GM18508 (cell line): ENCODE measurements around the gene CAPN12.

Experiments
- ATAC-seq: cut with Tn5 transposase; IDR thresholded peaks from one replicate; pipeline ENCODE4 v1.9.1; 2021; ENCODE audit warnings: moderate number of reproducible peaks; ENCODE audit not compliant: insufficient read depth, unreplicated experiment

CAPN12 gene

GRCh38 chr19:38727868-38728660 is 16.2 kb downstream of the CAPN12 start:
- ATAC-seq: no peak

GRCh38 chr19:38727306-38727867 is 16.9 kb downstream of the CAPN12 start:
- no peak for ATAC-seq

DNA sequence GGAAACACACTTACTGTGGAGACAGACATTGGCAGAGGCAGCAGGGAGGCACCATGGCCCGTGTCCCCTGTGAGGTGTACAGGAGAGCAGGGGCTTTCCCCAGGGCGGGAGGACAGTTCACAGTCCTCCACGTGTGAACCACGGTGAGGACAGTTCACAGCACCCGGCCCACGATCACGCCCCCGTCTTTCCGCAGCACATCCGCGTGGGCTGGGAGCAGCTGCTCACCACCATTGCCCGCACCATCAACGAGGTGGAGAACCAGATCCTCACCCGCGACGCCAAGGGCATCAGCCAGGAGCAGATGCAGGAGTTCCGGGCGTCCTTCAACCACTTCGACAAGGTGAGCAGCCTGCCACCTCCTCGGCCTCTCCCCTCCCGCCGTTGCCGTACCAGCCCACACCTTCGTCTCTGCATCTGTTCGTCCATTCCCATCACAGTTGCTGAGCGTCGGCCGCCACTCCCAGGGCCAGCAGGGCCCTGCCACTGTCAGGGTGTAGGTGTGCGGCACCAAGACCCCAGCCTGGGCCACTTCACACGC is 17.4 kb downstream of the CAPN12 start:
- ATAC-seq: no peak

DNA sequence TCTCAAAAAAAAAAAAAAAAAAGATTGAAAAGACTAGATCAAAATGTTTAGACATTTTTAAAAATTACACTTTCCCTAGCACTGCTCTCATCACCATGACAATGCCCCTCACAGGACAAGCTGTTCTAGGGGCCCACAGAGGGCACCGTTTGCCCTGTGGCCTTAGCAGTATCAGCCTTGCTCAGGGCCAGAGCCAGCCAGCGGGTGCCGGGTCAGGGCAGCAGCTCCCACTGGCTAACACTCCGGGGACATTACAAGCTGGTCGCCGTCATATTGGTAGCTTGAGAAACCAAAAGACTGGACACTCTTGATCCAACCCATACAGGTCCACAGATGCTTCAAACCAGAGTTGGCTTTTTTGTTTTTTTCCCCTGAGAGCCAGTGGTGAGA is 18.0 kb downstream of the CAPN12 start:
- ATAC-seq: no peak

DNA sequence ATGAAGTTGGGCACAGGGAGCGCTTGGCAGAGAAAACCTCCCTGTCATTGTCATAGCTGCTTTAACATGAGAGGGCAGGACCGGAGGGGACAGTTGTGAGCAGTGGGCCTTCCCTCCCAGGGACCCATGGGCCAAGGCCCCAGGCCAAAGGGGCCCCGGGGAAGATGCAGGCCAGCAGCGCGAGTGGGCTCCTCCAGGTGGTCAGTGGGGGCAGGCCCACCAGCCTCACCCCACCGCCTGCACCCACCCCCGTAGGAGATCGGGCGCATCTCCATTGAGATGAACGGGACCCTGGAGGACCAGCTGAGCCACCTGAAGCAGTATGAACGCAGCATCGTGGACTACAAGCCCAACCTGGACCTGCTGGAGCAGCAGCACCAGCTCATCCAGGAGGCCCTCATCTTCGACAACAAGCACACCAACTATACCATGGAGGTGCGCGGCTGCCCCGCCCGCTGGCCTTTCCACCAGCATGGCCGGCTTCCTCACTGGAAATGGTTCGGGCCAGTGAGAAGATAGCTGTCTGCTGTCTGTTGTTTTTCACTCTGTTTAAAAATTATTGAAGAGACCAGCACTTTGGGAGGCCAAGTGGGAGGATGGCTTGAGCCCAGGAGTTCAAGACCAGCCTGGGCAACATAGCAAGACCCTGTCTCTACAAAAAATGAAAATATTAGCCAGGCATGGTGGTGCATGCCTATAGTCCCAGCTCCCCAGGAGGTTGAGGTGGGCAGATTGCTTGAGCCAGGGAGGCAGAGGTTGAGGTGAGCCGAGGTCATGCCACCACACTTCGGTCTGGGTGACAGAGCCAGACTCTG is 18.6 kb downstream of the CAPN12 start:
- ATAC-seq: no peak

DNA sequence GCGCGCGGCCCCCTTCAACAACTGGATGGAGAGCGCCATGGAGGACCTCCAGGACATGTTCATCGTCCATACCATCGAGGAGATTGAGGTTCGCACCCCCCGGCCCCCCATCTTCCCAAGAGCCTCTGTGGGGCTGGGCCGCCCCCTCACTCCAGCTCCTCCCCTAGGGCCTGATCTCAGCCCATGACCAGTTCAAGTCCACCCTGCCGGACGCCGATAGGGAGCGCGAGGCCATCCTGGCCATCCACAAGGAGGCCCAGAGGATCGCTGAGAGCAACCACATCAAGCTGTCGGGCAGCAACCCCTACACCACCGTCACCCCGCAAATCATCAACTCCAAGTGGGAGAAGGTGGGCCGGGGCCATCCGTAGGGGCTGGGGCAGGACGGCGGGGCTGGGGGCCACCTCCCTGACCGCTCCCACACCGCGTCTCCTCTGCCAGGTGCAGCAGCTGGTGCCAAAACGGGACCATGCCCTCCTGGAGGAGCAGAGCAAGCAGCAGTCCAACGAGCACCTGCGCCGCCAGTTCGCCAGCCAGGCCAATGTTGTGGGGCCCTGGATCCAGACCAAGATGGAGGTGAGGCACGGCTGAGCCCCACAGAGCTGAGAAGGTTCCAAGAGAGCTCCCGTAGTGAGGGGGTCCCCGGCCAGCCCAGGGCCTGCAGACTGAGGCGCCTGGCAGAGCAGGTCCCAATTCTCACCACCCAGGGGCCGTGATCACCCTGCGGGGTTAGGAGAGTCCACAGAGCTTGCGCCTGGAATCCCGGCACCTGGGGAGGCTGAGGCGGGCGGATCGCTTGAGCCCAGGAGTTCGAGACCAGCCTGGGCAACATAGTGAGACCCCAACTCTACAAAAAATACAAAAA is 20.1 kb downstream of the CAPN12 start:
- no peak for ATAC-seq

DNA sequence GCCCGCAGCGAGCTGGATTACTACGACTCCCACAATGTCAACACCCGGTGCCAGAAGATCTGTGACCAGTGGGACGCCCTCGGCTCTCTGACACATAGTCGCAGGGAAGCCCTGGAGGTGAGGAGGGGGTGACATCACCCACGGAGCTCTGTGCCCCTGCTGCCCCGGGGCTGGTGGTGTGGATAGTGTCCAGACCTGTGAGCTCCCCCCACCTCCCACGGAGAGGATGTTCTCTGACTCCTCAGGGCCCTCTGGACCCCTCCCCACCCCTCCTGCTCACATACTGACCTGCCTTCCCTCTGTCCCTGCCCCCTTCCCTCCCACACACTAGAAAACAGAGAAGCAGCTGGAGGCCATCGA is 20.7 kb downstream of the CAPN12 start:
- no peak for ATAC-seq

DNA sequence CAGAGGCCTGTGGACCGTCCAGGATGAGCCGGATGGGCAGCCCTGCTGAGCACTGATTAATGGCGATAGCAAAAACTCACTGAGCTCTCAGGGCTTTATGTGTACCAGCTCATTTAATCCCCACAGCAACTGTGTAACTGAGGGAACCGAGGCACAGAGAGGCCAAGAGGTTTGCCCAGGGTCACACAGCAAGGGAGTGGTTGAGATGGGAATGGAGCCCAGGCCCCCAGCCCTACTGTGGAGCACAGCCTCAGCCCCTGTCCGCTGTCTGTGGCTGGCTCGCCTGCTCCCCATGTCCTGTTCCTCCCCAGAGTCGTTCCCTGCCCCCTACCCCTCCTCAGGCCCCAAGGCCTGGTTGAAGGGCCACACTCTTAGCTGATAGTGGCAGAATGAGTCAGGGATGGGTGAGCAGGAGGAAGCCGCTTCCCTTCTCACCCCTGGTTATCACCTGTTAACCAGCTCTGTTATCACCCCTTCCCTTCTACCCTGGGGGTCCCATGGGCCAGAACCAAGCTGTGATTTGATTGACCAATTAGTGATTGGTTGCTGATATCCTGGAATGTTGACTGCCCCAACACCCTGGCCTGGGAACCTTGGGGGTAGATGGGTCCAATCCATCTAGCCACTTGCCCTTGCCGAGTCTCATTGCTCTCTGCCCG is 21.2 kb downstream of the CAPN12 start:
- no peak for ATAC-seq

- ATAC-seq: no peak
These were observed 22.1 kb downstream of the CAPN12 start for GRCh38 chr19:38721979-38722773.

- ATAC-seq: no peak
These were observed 22.8 kb downstream of the CAPN12 start for GRCh38 chr19:38721496-38721895.

DNA sequence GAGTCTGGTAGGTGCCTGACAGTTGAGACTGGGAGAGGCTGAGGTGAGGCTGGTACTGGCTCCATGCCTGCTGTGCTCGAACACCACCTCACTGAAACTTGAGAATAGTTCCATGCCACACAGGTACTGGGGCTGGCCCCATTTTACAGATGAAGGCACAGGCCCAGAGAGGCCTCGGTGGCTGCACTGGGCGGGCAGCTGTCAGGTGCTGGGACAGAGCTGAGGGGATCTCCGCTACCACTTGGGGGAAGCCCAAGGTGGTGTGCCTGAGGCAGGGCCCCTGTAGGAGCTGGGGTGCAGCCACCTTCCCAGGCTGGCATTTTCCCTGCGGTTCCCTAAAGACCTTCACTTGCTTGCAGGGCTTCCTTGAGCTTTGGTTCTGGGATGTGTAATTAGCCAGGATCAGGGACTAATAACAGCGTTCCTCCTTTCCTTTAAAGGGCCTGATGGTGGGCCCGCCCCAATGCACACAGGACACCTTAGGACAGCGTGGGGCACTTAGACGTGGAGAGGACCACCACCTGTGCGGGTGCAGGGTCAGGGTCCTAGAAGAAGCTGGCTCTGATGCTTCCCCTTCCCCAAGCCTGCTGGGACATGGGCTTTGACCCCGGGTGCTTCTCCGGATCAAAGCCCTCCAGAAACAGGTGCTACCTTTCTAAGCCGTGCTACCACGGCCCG is 23.6 kb downstream of the CAPN12 start:
- no peak for ATAC-seq

GRCh38 chr19:38719761-38720558 is 24.3 kb downstream of the CAPN12 start:
- ATAC-seq: no peak

DNA sequence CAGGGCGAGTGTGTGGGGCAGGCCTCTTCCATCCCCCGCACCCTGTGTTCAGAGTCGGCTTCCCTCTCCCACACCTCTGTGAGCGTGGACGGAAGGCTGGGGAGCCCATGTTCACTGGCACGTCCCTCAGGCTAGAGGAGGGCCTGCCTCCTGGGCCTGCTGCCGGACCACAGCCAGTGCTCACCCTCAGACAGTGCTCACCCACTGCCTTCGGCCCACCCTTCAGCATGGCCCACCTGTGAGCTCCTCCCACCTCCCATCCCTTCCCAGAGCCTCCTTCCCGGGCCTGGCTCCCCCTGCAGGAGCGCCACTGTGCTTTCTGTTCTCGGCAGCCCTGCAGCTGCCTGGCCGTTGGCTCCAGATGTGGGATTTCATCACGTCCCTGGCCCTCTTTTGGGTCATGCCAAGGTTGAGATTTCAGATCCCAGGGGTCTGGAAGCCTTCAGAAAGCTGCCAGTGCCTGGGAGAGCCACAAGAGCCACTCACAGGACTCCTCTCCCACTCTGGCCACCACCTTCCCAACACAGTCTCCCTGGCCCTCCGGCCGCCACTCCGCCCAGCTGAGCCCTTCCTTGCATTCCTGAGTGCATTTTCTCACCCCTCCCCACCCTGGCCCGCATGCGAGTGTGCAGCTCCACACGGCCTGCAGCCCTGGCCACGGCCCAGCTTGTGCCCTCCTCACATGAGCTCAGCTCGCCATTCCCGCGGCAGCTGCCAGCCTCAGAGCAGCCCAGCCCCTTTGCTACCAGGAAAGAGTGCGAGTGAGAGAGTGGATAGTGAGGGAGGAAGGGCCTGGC is 25.3 kb downstream of the CAPN12 start:
- ATAC-seq: no peak

- ATAC-seq: no peak
These were observed 26.4 kb downstream of the CAPN12 start for GRCh38 chr19:38717855-38718254.

- ATAC-seq: no peak
These were observed 27.2 kb downstream of the CAPN12 start for GRCh38 chr19:38717051-38717450.

DNA sequence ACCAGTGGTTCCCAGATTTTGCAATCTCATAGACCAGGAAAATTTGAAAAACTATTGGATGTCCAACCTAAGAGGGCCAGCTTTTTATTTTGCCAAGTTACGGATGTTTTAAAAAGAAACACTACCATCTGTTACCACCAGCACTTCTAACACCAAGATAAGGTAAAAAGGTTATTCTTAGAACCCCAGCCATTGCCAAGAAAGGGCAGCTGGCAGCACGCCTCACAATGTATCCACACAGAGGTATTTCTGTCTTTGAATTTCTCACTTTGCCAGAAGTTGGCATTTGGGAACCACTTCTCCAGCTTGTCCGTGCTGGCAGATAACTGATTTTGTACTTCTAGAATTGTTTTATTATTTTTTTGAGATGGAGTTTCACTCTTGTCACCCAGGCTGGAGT is 28.7 kb downstream of the CAPN12 start:
- ATAC-seq: no peak

DNA sequence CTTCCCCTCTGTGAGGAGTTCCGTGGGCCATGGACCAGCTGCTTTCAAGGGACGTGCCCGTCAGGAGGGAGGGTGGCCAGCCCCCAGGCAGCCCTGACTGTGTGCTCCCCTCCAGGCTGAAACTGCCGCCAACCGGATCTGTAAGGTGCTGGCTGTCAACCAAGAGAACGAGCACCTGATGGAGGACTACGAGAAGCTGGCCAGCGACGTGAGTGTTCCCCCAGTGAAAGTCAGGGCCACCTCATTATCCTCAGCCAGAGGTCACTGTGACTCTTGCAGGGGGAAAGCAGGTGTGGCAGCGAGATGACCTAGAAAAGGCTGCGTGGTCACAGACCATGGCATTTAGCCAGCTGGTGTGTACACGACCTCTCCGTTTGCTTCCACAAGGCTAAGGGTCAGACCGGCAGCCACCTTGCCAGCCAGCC is 29.9 kb downstream of the CAPN12 start:
- ATAC-seq: no peak
